Aorta (tissue), 5 donors: ENCODE data around the gene ZYX. TPM values are rescaled to one million over a fixed set of nuclear protein-coding genes. Genes with fewer than 3 reads are reported as not detected.
"Not testable (repeated sequence)": the region's sequence is repeated elsewhere in the genome, so short reads cannot be mapped to it uniquely, and the experiment has no call there.

Source experiments
- ATAC-seq: fragments of 200-7000 bp; cut with Tn5 transposase; one replicate; pipeline ENCODE4 v1.9.1; 2022; ENCODE audit warnings: moderate library complexity; ENCODE audit not compliant: low FRiP score
- DNase-seq, 2 donors: peaks; one replicate each; pipeline ENCODE4 v3.0.0-alpha.2; 2020
- H3K27ac ChIP-seq, 2 donors: one replicate each; pipeline ENCODE4 v1.5.1; 2013; ENCODE audit warnings: low read length in 2 of 2, mild to moderate bottlenecking in 2 of 2, moderate library complexity in 2 of 2, control low read depth in 1 of 2, inconsistent platforms in 1 of 2, low read depth in 1 of 2
- H3K27me3 ChIP-seq, 2 donors: one replicate each; pipeline ENCODE4 v1.6.1; 2013; ENCODE audit warnings: control low read depth in 1 of 2, low read length in 1 of 2, mild to moderate bottlenecking in 1 of 2, moderate library complexity in 1 of 2; ENCODE audit not compliant: insufficient read depth in 2 of 2, control insufficient read depth in 1 of 2
- H3K36me3 ChIP-seq, 2 donors: one replicate each; pipeline ENCODE4 v1.6.1; 2013; ENCODE audit warnings: control low read depth in 1 of 2, low read length in 1 of 2, mild to moderate bottlenecking in 1 of 2; ENCODE audit not compliant: insufficient read depth in 2 of 2, control insufficient read depth in 1 of 2
- H3K4me1 ChIP-seq, 2 donors: one replicate each; pipeline ENCODE4 v1.6.1; 2013; ENCODE audit warnings: low read length in 2 of 2, control low read depth in 1 of 2, mild to moderate bottlenecking in 1 of 2, moderate library complexity in 1 of 2; ENCODE audit not compliant: insufficient read depth in 2 of 2, control insufficient read depth in 1 of 2
- H3K4me3 ChIP-seq, 2 donors: one replicate each; pipeline ENCODE4 v1.5.1; 2013; ENCODE audit warnings: low read length in 2 of 2, control low read depth in 1 of 2, mild to moderate bottlenecking in 1 of 2
- H3K9me3 ChIP-seq: one replicate; pipeline ENCODE4 v1.6.1; 2013; ENCODE audit warnings: mild to moderate bottlenecking, low read length; ENCODE audit not compliant: control insufficient read depth
- WGBS, 2 donors: extraction: QIAGEN DNeasy Blood & Tissue Kit; methylation state at CpG; one replicate each; pipeline ENCODE4 v1.1.7; 2013; 5-methylcytosine and 5-hydroxymethylcytosine counted together
- intact Hi-C, 2 donors: fragments of 100-400 bp; cut with DNase I; formaldehyde crosslinking; loops; one replicate each; pipeline versions ENCODE4 v1.14.2 to v1.15.0; 2022
- polyA plus RNA-seq, 2 donors: library from polyadenylated mRNA; stranded (reverse); fragments of 200-250 nt; gene quantifications; one replicate each; pipeline ENCODE4 v1.2.3, GENCODE V29; 2013
- total RNA-seq, 2 donors: library from RNA; stranded (reverse); fragmentation: NEBNext Ultra II Directional; extraction: Animal tissue kit (Norgen Biotek cat#: 25700); gene quantifications; one replicate each; pipeline ENCODE4 v1.2.1, GENCODE V29; 2021
- donor health status: healthy with polysubstance abuse.
- donor health status: Bipolar disorder and iron deficiency.
- donor health status: DM: no; HTN: no; CAD: no.
- donor health status: DM: no; HTN: no; CAD: no.
- donor health status: DM: yes; HTN: yes; CAD: no.

The ZYX gene
- total and polyA plus RNA-seq, 4 donors = 131 to 499 (median 306) TPM

DNA sequence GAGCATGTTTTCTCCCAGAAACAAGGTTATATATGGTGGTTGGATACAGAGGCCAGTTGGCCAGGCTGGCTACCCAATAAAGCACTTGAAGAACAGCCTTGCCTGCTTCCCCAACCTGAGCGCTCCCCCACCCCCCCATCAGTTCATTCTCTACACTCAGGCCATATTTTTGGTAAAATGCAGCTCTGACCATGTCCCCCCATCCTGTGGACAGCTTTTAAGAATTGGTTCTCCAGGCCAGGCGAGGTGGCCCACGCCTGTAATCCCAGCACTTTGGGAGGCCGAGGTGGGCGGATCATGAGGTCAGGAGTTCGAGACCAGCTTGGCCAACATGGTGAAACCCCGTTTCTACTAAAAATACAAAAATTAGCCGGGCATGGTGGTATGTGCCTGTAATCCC, 11.3 kb downstream of the ZYX start:
- H3K27me3 ChIP-seq, H3K4me1 ChIP-seq, H3K36me3 ChIP-seq, ATAC-seq, H3K9me3 ChIP-seq, H3K4me3 ChIP-seq, intact Hi-C loops: not testable (repeated sequence)
- H3K27ac ChIP-seq = peak overlapping the region in 1 of 2 donors; percentile 56
- 53 to 59% methylated on average over 8 of the region's 8 CpGs for WGBS, 2 donors
- peak in 1 of 2 donors; percentile 50 for DNase-seq

DNA sequence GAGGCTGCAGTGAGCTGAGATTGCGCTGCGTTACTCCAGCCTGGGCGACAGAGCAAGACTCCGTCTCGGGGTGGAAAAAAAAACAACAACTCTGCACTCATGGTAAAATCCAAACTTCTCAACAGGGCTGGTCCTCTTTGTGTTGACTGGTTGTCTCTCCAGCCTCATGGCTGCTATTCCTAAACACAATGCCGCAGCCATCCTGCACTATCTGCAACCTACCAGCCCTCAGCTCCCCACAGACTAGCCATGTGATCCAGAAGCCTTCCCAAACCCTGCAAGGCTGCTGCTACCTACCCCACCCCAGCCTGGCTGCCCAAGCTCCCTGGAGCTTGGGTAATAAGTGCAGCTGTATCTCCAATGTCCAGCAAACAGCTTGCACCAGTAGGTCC, 11.7 kb downstream of the ZYX start:
- intact Hi-C loops = no loop called here
- ATAC-seq (no peak), DNase-seq (no peak)
- Histone ChIP-seq H3K36me3 (peaks cover 0 to 2% of the 10 kb centered on the region in 2 donors), H3K27ac (peak overlapping the region in 1 of 2 donors; percentile 56), H3K27me3 (no peaks in the 10 kb centered on the region), H3K9me3 (no peaks in the 10 kb centered on the region), H3K4me1 (no peaks in the 10 kb centered on the region), H3K4me3 (no peak overlapping the region)
- WGBS, 2 donors = 49 to 60% methylated on average over 6 of the region's 6 CpGs

DNA sequence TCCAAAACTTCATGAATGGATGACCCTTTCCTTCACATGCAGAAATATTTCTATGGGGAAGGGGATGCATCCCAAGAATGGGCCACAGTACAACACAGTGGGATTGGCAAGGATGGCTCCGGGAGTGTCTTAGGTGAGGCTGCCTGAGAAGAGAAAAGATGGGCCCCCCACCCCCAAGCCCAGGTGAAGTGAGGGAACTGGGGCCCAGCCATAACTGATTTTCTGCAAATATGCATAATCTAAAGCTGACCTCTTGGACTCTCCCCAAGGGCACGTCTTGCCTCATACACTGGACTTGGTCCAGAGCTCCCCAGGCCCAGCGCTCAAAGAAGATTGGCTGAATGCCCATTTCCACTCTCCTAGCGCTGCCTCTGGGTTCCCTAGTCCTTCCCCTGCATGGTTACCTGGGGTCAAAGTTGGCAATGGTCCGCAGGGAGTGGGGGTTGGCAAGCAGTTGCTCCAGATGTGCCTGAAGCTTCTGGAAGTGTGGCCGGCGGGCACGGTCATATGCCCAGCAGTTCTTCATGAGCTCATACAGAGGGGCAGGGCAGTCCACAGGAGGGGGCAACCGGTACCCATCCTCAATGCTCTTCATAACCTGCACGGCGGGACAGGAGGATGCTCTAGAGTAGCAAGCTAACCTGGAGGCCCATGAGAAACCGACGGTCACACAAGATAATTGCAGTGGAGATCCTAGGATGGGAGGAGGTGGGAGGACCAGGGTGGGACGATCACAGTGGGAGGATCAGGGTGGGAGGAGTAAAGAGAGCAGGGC, 12.3 kb downstream of the ZYX start:
- 49 to 52% methylated on average over 14 of the region's 14 CpGs for WGBS, 2 donors
- intact Hi-C loops = no loop called here
- Histone ChIP-seq H3K36me3 (peaks cover 0 to 2% of the 10 kb centered on the region in 2 donors), H3K27me3 (no peaks in the 10 kb centered on the region), H3K4me3 (no peak overlapping the region), H3K27ac (peak overlapping the region in 1 of 2 donors; percentile 56), H3K9me3 (no peaks in the 10 kb centered on the region), H3K4me1 (no peaks in the 10 kb centered on the region)
- ATAC-seq (no peak), DNase-seq (no peak)

DNA sequence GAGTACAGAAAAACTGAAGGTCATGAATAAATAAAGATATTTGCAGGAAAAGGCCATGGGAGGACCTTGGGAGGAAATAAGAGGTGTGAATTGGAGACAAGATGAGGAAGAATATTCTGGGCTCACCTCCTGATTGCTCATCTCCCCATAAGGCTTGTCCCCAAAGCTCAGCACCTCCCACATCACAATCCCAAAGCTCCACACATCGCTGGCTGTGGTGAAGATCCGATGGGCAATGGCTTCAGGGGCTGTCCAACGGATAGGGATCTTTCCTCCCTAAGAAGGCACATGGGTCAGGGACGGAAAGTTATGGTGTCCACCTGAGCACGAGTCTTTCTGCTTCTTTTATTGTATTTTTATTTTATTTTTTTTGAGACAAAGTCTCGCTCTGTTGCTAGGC, 12.9 kb downstream of the ZYX start:
- DNase-seq = no peak
- no peak overlapping the region for H3K4me3 ChIP-seq
- H3K4me1 ChIP-seq = no peaks in the 10 kb centered on the region
- no peaks in the 10 kb centered on the region for H3K36me3 ChIP-seq
- intact Hi-C loops = no loop called here
- no peak overlapping the region for H3K27ac ChIP-seq
- no peaks in the 10 kb centered on the region for H3K27me3 ChIP-seq
- no peak for ATAC-seq
- H3K9me3 ChIP-seq = no peaks in the 10 kb centered on the region
- 93 to 94% methylated on average over 6 of the region's 6 CpGs for whole genome bisulfite sequencing, 2 donors

DNA sequence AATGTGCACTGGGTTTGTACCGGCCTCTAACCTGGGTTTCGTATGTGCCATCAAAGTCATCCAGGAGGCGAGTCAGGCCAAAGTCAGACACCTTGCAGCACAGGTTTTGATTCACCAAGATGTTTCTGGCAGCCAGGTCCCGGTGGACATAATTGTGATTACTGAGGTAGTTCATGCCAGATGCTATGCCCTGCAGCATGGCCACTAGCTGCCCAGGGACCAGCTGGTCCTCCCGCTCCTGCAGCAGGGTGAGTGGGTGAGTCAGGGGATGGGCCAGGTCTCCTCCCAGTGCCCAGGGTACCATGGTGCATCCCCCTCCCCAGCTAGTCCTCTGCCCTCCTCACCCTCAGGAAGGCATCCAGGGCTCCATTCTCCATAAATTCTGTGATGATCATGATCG, 13.6 kb downstream of the ZYX start:
- no peak for DNase-seq
- no peaks in the 10 kb centered on the region for H3K4me1 ChIP-seq
- H3K27ac ChIP-seq = no peak overlapping the region

DNA sequence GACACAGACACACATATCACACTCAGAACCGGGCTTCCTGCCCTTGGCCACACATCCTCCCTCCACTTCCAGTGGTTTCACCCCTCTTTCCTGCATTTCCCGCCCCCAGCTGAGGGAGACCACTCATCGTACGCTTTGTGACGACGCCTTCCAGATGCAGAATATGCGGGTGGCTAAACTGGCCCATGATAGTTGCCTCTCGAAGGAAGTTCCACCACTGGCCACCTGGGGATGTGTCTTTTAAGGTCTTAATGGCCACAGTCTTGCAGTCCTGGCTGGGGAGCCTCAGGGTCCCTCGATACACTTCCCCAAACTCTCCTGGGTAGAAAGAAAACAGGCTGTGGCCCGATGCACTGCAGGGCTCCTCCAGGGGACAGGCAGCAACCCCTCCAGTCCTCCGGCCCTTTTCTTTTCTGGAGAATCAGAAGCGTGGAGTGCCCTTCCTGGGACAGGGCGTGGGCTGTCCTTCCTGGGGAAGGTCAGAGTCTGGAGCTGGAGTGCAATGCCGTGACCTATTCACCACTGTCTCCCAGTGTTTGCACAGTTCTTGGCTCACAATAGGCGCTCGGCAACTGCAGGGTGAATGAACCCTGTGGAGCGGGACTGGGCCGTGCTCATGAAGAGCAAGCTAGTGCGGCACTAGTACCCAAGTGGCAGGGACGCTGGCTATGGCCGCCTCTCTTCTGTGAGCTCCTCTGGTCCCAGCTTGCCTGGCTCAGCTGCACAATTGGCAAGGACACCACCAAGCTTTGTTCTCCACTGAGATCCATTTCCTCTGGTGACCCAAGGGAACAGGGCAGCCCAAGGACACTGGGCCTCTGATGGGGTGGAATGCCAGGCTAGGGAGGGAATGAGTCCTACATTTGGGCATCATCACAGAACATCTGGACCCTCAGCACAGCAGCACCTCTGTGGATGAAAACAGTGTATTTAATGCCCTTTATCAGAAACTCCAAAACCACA, 14.3 kb downstream of the ZYX start:
- Histone ChIP-seq H3K4me1 (no peaks in the 10 kb centered on the region), H3K27me3 (no peaks in the 10 kb centered on the region), H3K4me3 (no peak overlapping the region), H3K36me3 (no peaks in the 10 kb centered on the region), H3K27ac (no peak overlapping the region), H3K9me3 (no peaks in the 10 kb centered on the region)
- intact Hi-C loops = no loop called here
- DNase-seq (no peak), ATAC-seq (no peak)
- WGBS, 2 donors = 54 to 61% methylated on average over 21 of the region's 21 CpGs

More for the DNA sequence above, 13.6 kb downstream of the ZYX start:
- no peak for ATAC-seq
- H3K36me3 ChIP-seq = no peaks in the 10 kb centered on the region
- no peaks in the 10 kb centered on the region for H3K27me3 ChIP-seq
- WGBS, 2 donors = 80 to 85% methylated on average over 6 of the region's 6 CpGs
- no peak overlapping the region for H3K4me3 ChIP-seq
- no peaks in the 10 kb centered on the region for H3K9me3 ChIP-seq
- intact Hi-C loops = no loop called here

DNA sequence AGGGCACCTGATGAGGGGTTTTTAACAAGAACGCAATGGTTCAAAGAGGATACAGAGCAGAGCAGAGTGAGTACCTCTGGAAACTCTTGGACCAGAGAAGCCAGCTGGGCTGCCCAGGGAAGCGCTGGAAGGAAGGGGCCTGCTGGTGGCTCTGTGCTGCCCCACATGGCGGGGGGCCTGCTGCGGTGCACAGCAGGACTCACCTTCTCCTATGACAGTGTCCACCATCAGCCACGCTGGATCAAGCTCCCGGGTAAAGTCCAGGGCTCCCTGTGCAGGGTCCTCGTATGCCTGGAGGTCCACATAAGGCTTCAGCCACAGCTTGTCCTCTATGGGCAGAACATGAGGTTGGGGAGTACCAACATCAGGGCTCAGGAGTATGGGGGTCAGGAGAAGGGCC, 15.0 kb downstream of the ZYX start:
- Histone ChIP-seq H3K36me3 (no peaks in the 10 kb centered on the region), H3K9me3 (no peaks in the 10 kb centered on the region), H3K27me3 (no peaks in the 10 kb centered on the region), H3K27ac (no peak overlapping the region), H3K4me3 (no peak overlapping the region), H3K4me1 (no peaks in the 10 kb centered on the region)
- no peak for ATAC-seq
- WGBS, 2 donors = 82% methylated on average over 7 of the region's 7 CpGs
- DNase-seq = no peak
- intact Hi-C loops = no loop called here

DNA sequence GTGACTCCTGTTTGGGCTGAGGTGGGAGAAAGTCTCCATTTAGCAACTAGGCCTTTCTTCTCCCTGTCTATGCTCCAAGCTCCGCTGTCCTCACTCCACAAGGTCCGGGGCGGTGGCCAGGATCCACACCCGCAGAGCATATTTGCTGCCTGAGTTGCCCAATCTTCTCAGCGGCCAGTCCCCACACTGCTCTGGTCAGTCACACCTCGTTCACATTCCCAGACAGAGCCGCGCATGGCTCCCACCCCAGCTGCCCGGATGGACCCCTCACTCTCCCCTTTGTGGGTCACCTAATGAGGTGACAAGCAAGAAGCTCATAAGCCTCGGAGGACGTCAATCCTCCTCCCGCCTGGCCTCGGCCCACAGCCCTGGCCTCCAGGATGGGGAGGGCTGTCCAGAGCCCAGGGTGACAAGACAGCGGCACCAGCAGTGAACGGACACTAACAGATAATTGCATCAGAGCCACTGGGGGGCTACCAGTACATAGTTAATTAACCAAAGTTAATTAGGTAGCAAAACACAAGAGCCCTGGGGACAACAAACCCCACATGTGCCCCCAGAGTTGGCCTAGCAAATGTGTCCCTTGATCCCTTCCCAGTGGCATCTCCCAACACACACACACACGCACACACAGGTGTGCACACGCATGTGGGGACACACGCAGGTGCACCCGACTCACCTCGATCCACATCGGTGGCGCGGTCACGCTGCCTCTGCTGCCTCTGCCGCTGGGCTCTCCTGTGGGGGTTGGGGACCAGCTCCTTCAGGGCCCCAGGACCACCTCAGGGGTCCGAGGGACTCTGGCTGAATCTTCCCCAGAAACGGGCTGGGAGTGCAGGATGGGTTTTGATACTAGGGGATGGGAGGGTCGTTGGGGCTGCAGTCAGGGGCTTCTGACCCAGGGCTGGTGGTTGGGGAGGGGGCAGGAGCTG, 15.7 kb downstream of the ZYX start:
- 86 to 89% methylated on average over 28 of the region's 28 CpGs for WGBS, 2 donors
- intact Hi-C loops = no loop called here
- H3K9me3 ChIP-seq = no peaks in the 10 kb centered on the region
- ATAC-seq = no peak
- H3K36me3 ChIP-seq = no peaks in the 10 kb centered on the region
- no peaks in the 10 kb centered on the region for H3K27me3 ChIP-seq
- no peaks in the 10 kb centered on the region for H3K4me1 ChIP-seq
- no peak overlapping the region for H3K27ac ChIP-seq
- no peak overlapping the region for H3K4me3 ChIP-seq
- DNase-seq = no peak
